Vagina (tissue), 2 donors: Measurements from ENCODE around the gene UNC5CL.

ENCODE experiments used
- POLR2A ChIP-seq, 2 donors: fragments of 450-650 bp; IDR thresholded peaks; one replicate each; pipeline ENCODE4 v1.6.1; 2017; ENCODE audit warnings: antibody characterized with exemption in 2 of 2, mild to moderate bottlenecking in 2 of 2, moderate library complexity in 2 of 2
- POLR2AphosphoS5 ChIP-seq, 2 donors: sonication (generic); formaldehyde crosslinking; IDR thresholded peaks; one replicate each; pipeline ENCODE4 v1.9.0; 2017; ENCODE audit warnings: antibody characterized with exemption in 2 of 2, mild to moderate bottlenecking in 2 of 2, low read depth in 1 of 2; ENCODE audit not compliant: insufficient read depth in 1 of 2
- TF ChIP-seq, protein P1 (sequence below), 3 experiments: fragments of 450-650 bp in 2 of 3; fragments of 200-600 bp in 1 of 3; sonication (generic) in 1 of 3; IDR thresholded peaks; one replicate each; pipeline ENCODE4 v1.5.1; 2017 to 2019; ENCODE audit warnings: antibody characterized with exemption in 3 of 3, mild to moderate bottlenecking in 2 of 3, moderate library complexity in 2 of 3

GRCh38 chr6:41039060-41039998 lies at the start of gene UNC5CL:
- TF ChIP-seq, protein P1, sequence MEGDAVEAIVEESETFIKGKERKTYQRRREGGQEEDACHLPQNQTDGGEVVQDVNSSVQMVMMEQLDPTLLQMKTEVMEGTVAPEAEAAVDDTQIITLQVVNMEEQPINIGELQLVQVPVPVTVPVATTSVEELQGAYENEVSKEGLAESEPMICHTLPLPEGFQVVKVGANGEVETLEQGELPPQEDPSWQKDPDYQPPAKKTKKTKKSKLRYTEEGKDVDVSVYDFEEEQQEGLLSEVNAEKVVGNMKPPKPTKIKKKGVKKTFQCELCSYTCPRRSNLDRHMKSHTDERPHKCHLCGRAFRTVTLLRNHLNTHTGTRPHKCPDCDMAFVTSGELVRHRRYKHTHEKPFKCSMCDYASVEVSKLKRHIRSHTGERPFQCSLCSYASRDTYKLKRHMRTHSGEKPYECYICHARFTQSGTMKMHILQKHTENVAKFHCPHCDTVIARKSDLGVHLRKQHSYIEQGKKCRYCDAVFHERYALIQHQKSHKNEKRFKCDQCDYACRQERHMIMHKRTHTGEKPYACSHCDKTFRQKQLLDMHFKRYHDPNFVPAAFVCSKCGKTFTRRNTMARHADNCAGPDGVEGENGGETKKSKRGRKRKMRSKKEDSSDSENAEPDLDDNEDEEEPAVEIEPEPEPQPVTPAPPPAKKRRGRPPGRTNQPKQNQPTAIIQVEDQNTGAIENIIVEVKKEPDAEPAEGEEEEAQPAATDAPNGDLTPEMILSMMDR (IDR thresholded peaks at IDR 0.05): no peak
- no peak for TF ChIP-seq POLR2A (IDR thresholded peaks at IDR 0.05)
- TF ChIP-seq POLR2AphosphoS5 (IDR thresholded peaks at IDR 0.05; ENCODE audit: insufficient read depth in 1 of 2, low read depth in 1 of 2): no peak
